GM18951 (cell line): ENCODE measurements around the gene RAPGEF4.

Experiments used
- POLR2A ChIP-seq: IDR thresholded peaks from 4 replicates; pipeline ENCODE4 v1.6.1; 2011; ENCODE audit warnings: mild to moderate bottlenecking; ENCODE audit not compliant: insufficient read length, insufficient read depth; ENCODE audit errors: extremely low read depth
- in situ Hi-C: fragments of 300-500 bp; cut with MboI; formaldehyde crosslinking; loops from one replicate; pipeline ENCODE4 v1.12.0; 2022; ENCODE audit warnings: low sequenced_read_pairs, mixed read lengths, inconsistent platforms; ENCODE audit not compliant: unreplicated experiment

RAPGEF4 gene

GRCh38 chr2:172926785-172927640 lies 191.4 kb downstream of the RAPGEF4 start:
- in situ Hi-C loops, result loop anchor here (10.0 kb wide), 1 partner anchor 62 kb away; no protein-coding TSS in a partner anchor
- no peak for TF ChIP-seq POLR2A

- no peak for TF ChIP-seq POLR2A
- in situ Hi-C loops, result loop anchor here (10.0 kb wide), 1 partner anchor 63 kb away; no protein-coding TSS in a partner anchor
Observed at GRCh38 chr2:172927641-172928357, 192.2 kb downstream of the RAPGEF4 start.

- TF ChIP-seq POLR2A, result no peak
- in situ Hi-C loops, result loop anchor here (10.0 kb wide), 1 partner anchor 64 kb away; no protein-coding TSS in a partner anchor
Observed at GRCh38 chr2:172928756-172929155, 193.1 kb downstream of the RAPGEF4 start.

- no peak for TF ChIP-seq POLR2A
- in situ Hi-C loops, result loop anchor here (10.0 kb wide), 1 partner anchor 65 kb away; no protein-coding TSS in a partner anchor
Observed at GRCh38 chr2:172929644-172930043, 194.0 kb downstream of the RAPGEF4 start.

GRCh38 chr2:172930871-172931255 lies 195.2 kb downstream of the RAPGEF4 start:
- in situ Hi-C loops, result no loop called here
- no peak for TF ChIP-seq POLR2A

GRCh38 chr2:172931256-172931894 lies 195.7 kb downstream of the RAPGEF4 start:
- in situ Hi-C loops, result no loop called here
- no peak for TF ChIP-seq POLR2A

- TF ChIP-seq POLR2A, result no peak
- in situ Hi-C loops, result no loop called here
Observed at GRCh38 chr2:172931918-172932520, 196.4 kb downstream of the RAPGEF4 start.

- in situ Hi-C loops, result no loop called here
Observed at GRCh38 chr2:172937884-172938712, 202.5 kb downstream of the RAPGEF4 start.

GRCh38 chr2:172938713-172939375 lies 203.2 kb downstream of the RAPGEF4 start:
- no peak for TF ChIP-seq POLR2A
- in situ Hi-C loops, result no loop called here

More at GRCh38 chr2:172937884-172938712, 202.5 kb downstream of the RAPGEF4 start:
- no peak for TF ChIP-seq POLR2A

- in situ Hi-C loops, result no loop called here
- no peak for TF ChIP-seq POLR2A
Observed at GRCh38 chr2:172943539-172943938, 207.9 kb downstream of the RAPGEF4 start.

GRCh38 chr2:172944022-172944793 lies 208.6 kb downstream of the RAPGEF4 start:
- TF ChIP-seq POLR2A, result no peak
- in situ Hi-C loops, result no loop called here
